HepG2 (cell line): ENCODE data around the gene GIPC1. TPM values are rescaled to one million over a fixed set of nuclear protein-coding genes. Genes with fewer than 3 reads are reported as not detected.

Source experiments
- ATAD3A ChIP-seq: sonication (generic); formaldehyde crosslinking; IDR thresholded peaks from 2 replicates; pipeline ENCODE4 v1.4.0; 2020; ENCODE audit warnings: missing genetic modification reagents
- CBX1 ChIP-seq: IDR thresholded peaks from one replicate; pipeline ENCODE4 v1.6.1; 2016; ENCODE audit warnings: antibody characterized with exemption, low read depth
- ETV6 ChIP-seq: sonication (generic); formaldehyde crosslinking; conservative IDR thresholded peaks from 2 replicates; pipeline ENCODE4 v1.4.0; 2020; ENCODE audit warnings: missing genetic modification reagents
- FOXA1 ChIP-seq, 2 experiments: fragments of 450-650 bp in 1 of 2; sonication (generic) in 1 of 2; formaldehyde crosslinking in 1 of 2; IDR thresholded peaks; 2 replicates each; pipeline versions ENCODE4 v1.4.0 to v1.6.1; 2016 to 2020; ENCODE audit warnings: missing genetic modification reagents in 1 of 2
- GPN1 ChIP-seq: sonication (generic); formaldehyde crosslinking; IDR thresholded peaks from 2 replicates; pipeline ENCODE4 v1.5.1; 2020; ENCODE audit warnings: missing genetic modification reagents, borderline replicate concordance
- GTF2F1 ChIP-seq: fragments of 150-350 bp; IDR thresholded peaks from 2 replicates; pipeline ENCODE4 v1.6.1; 2014; ENCODE audit warnings: low read length
- KLF12 ChIP-seq: sonication (generic); formaldehyde crosslinking; IDR thresholded peaks from 2 replicates; pipeline ENCODE4 v1.4.0; 2020; ENCODE audit warnings: missing genetic modification reagents, borderline replicate concordance
- KLF6 ChIP-seq: IDR thresholded peaks from 2 replicates; pipeline ENCODE4 v1.8.0; 2016; ENCODE audit warnings: missing biosample characterization, missing genetic modification reagents
- MBD4 ChIP-seq: IDR thresholded peaks from 2 replicates; pipeline ENCODE4 v1.6.1; 2012; ENCODE audit warnings: low read length, inconsistent platforms, borderline replicate concordance
- MTA1 ChIP-seq: sonication (generic); formaldehyde crosslinking; IDR thresholded peaks from 2 replicates; pipeline ENCODE4 v1.4.0; 2020; ENCODE audit warnings: missing genetic modification reagents, mild to moderate bottlenecking, borderline replicate concordance
- NR2F6 ChIP-seq, 2 experiments: IDR thresholded peaks; 2 replicates each; pipeline ENCODE4 v1.6.1; 2016; ENCODE audit warnings: antibody characterized with exemption in 1 of 2, mild to moderate bottlenecking in 1 of 2
- PCBP2 ChIP-seq: fragments of 200-400 bp; formaldehyde crosslinking; optimal IDR thresholded peaks from 2 replicates; pipeline ENCODE3; 2018; ENCODE audit warnings: low read length, low read depth; ENCODE audit not compliant: poor library complexity, severe bottlenecking
- PHF21A ChIP-seq: sonication (generic); formaldehyde crosslinking; IDR thresholded peaks from 2 replicates; pipeline ENCODE4 v1.5.0; 2020; ENCODE audit warnings: mild to moderate bottlenecking, missing genetic modification reagents
- TAF15 ChIP-seq: fragments of 200-400 bp; formaldehyde crosslinking; IDR thresholded peaks from one replicate; pipeline ENCODE4 v1.6.1; 2018; ENCODE audit warnings: mild to moderate bottlenecking, low read depth, low read length; ENCODE audit not compliant: poor library complexity, severe bottlenecking
- TEAD3 ChIP-seq: optimal IDR thresholded peaks from 2 replicates; pipeline ENCODE3; 2016; ENCODE audit warnings: borderline replicate concordance
- TMF1 ChIP-seq: sonication (generic); formaldehyde crosslinking; IDR thresholded peaks from 2 replicates; pipeline ENCODE4 v1.8.1; 2022; ENCODE audit warnings: low read depth, missing genetic modification reagents
- ZFP36L1 ChIP-seq: sonication (generic); formaldehyde crosslinking; IDR thresholded peaks from 2 replicates; pipeline ENCODE4 v1.8.0; 2022; ENCODE audit warnings: mild to moderate bottlenecking, missing genetic modification reagents, moderate library complexity
- ZFP62 ChIP-seq: sonication (generic); formaldehyde crosslinking; IDR thresholded peaks from 2 replicates; pipeline ENCODE4 v1.4.0; 2020; ENCODE audit warnings: missing genetic modification reagents
- ZNF124 ChIP-seq: sonication (generic); formaldehyde crosslinking; IDR thresholded peaks from 2 replicates; pipeline ENCODE4 v1.4.0; 2020; ENCODE audit warnings: missing genetic modification reagents
- ZNF276 ChIP-seq: sonication (generic); formaldehyde crosslinking; IDR thresholded peaks from 2 replicates; pipeline ENCODE4 v1.4.0; 2020; ENCODE audit warnings: mild to moderate bottlenecking, low read depth, missing genetic modification reagents
- ZNF383 ChIP-seq: sonication (generic); formaldehyde crosslinking; IDR thresholded peaks from 2 replicates; pipeline ENCODE4 v1.4.0; 2020; ENCODE audit warnings: missing genetic modification reagents, mild to moderate bottlenecking, borderline replicate concordance
- ZNF720 ChIP-seq: sonication (generic); formaldehyde crosslinking; IDR thresholded peaks from 2 replicates; pipeline ENCODE4 v1.4.0; 2020; ENCODE audit warnings: missing genetic modification reagents
- ZNF776 ChIP-seq: sonication (generic); formaldehyde crosslinking; IDR thresholded peaks from 2 replicates; pipeline ENCODE4 v1.4.0; 2020; ENCODE audit warnings: mild to moderate bottlenecking, missing genetic modification reagents
- ZNF816 ChIP-seq: sonication (generic); formaldehyde crosslinking; IDR thresholded peaks from 2 replicates; pipeline ENCODE4 v1.8.0; 2022; ENCODE audit warnings: missing genetic modification reagents, mild to moderate bottlenecking, borderline replicate concordance
- polyA plus RNA-seq, 8 experiments: library from polyadenylated mRNA; depleted of rRNA in 3 of 8; stranded (reverse) in 7 of 8; unstranded in 1 of 8; fragments of >200 nt; fragmentation: Illumina TruSeq in 4 of 8; extraction: Trizol in 4 of 8; gene quantifications; 2 replicates each; pipeline versions ENCODE4 v1.2.1 to v1.2.3, GENCODE V29; 2011 to 2016; ENCODE audit warnings: low read depth in 4 of 8, missing spikeins in 1 of 8, mixed read lengths in 1 of 8; ENCODE audit not compliant: insufficient read depth in 1 of 8
- total RNA-seq, 5 experiments: library from RNA; depleted of rRNA; stranded (reverse); fragments of >200 nt; fragmentation: Illumina TruSeq; extraction: Trizol; gene quantifications; 2 replicates each; pipeline ENCODE4 v1.2.3, GENCODE V29; 2016; ENCODE audit warnings: low read depth in 1 of 5
- TF ChIP-seq, protein P1 (sequence below): IDR thresholded peaks from 2 replicates; pipeline ENCODE4 v1.6.1; 2016; ENCODE audit warnings: control low read depth
- TF ChIP-seq, protein P2 (sequence below): sonication (generic); formaldehyde crosslinking; IDR thresholded peaks from 2 replicates; pipeline ENCODE4 v1.5.1; 2020; ENCODE audit warnings: missing genetic modification reagents, mild to moderate bottlenecking, borderline replicate concordance
- TF ChIP-seq, protein P3 (sequence below): IDR thresholded peaks from 2 replicates; pipeline ENCODE4 v1.6.1; 2012; ENCODE audit warnings: inconsistent platforms

GIPC1 gene
- total and polyA plus RNA-seq, 2 of the 13 experiments (the other 11 are each of a cell fraction or from before 2014, with no cell fraction given) = 27.1 to 48.1 TPM

- TF ChIP-seq ZNF776 (CRISPR knock-in tag) (no peak), ZNF816 (CRISPR knock-in tag) (no peak; the same call in 1 of the 2 replicates), PCBP2 (no peak), ZNF276 (peak; percentile 75; the same call in 1 of the 2 replicates), GTF2F1 (no peak), KLF12 (CRISPR knock-in tag) (no peak; the same call in 1 of the 2 replicates), NR2F6 (IDR thresholded peaks at IDR 0.05) (no peak), NR2F6 (CRISPR knock-in tag; IDR thresholded peaks at IDR 0.05) (no peak), ATAD3A (CRISPR knock-in tag) (no peak), CBX1 (peak; percentile 47), MTA1 (CRISPR knock-in tag) (no peak), ZNF383 (CRISPR knock-in tag) (no peak), ZNF720 (CRISPR knock-in tag) (no peak), ZNF124 (CRISPR knock-in tag) (peak; percentile 59; the same call in 1 of the 2 replicates), ETV6 (CRISPR knock-in tag) (peak; percentile 29; the same call in 1 of the 2 replicates), GPN1 (CRISPR knock-in tag) (no peak), FOXA1 (IDR thresholded peaks at IDR 0.05) (no peak), FOXA1 (CRISPR knock-in tag; IDR thresholded peaks at IDR 0.05) (no peak), PHF21A (CRISPR knock-in tag) (peak; percentile 90), TMF1 (peak; percentile 72; the same call in 1 of the 2 replicates), ZFP62 (no peak), TAF15 (no peak), ZFP36L1 (CRISPR knock-in tag) (no peak), MBD4 (no peak), TEAD3 (CRISPR knock-in tag) (peak; percentile 22), KLF6 (CRISPR knock-in tag) (no peak; the same call in 1 of the 2 replicates)
- TF ChIP-seq, protein P1, sequence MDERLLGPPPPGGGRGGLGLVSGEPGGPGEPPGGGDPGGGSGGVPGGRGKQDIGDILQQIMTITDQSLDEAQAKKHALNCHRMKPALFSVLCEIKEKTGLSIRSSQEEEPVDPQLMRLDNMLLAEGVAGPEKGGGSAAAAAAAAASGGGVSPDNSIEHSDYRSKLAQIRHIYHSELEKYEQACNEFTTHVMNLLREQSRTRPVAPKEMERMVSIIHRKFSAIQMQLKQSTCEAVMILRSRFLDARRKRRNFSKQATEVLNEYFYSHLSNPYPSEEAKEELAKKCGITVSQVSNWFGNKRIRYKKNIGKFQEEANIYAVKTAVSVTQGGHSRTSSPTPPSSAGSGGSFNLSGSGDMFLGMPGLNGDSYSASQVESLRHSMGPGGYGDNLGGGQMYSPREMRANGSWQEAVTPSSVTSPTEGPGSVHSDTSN (CRISPR knock-in tag) = peak; percentile 91
- TF ChIP-seq, protein P2, sequence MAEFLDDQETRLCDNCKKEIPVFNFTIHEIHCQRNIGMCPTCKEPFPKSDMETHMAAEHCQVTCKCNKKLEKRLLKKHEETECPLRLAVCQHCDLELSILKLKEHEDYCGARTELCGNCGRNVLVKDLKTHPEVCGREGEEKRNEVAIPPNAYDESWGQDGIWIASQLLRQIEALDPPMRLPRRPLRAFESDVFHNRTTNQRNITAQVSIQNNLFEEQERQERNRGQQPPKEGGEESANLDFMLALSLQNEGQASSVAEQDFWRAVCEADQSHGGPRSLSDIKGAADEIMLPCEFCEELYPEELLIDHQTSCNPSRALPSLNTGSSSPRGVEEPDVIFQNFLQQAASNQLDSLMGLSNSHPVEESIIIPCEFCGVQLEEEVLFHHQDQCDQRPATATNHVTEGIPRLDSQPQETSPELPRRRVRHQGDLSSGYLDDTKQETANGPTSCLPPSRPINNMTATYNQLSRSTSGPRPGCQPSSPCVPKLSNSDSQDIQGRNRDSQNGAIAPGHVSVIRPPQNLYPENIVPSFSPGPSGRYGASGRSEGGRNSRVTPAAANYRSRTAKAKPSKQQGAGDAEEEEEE (CRISPR knock-in tag) = no peak
- TF ChIP-seq, protein P3, sequence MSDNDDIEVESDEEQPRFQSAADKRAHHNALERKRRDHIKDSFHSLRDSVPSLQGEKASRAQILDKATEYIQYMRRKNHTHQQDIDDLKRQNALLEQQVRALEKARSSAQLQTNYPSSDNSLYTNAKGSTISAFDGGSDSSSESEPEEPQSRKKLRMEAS = peak; percentile 39; the same call in 1 of the 2 replicates
These were observed 33.5 kb upstream of the GIPC1 start, which contains the start of gene TECR (continued) for GRCh38 chr19:14529254-14530004.
